NCI-H1694 treated with DMSO at 0.1 percent for 48 hours (cell line): ENCODE data around the gene CTNNAL1.
A peak's percentile ranks its signal among the peaks of the same experiment; 100 is the strongest.

Experiments
- DNase-seq: peaks from one replicate; lab custom pipeline; 2025; lab: John Stamatoyannopoulos, UW

The CTNNAL1 gene

DNA sequence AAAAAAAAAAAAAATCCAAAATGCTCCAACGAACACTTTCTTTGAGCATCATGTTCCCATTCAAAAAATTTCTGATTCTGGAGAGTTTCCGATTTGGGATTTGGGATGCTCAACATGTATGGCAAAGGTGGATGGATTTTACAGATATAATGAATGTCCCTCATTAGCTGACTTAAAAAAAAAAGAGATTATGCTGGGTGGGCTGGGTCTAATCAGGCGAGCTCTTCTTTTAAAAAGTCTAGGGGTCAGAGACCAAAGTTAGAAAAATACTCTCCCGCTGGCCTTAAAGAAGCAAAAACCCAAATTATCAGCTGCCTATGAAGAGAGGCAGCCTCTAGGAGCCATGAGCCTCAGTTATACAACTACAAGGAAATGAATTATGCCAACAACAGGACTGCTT, 15.2 kb upstream of the CTNNAL1 start:
- no peak for DNase-seq

DNA sequence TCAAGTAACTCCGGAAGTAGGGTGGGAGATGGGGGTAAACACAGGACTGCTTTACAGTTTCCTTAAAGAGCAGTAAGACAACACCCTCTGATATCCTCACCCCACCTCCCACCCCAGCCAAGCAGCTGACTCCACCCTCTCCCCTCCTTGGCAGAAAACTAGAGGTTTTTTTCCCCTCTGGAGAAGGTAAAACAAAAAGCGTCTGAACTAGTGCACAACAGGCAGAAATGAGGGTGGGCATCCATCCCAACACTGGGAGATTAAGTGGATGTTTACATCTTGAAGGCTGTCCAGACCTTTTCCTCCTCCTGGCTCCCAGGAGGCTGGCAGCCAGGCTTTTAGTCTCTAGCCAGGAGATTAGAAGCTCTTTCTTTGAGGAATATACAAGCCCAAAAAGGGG, 13.9 kb upstream of the CTNNAL1 start:
- DNase-seq, result no peak

- no peak for DNase-seq
These were observed 13.0 kb upstream of the CTNNAL1 start for GRCh38 chr9:109026306-109026705.

DNA sequence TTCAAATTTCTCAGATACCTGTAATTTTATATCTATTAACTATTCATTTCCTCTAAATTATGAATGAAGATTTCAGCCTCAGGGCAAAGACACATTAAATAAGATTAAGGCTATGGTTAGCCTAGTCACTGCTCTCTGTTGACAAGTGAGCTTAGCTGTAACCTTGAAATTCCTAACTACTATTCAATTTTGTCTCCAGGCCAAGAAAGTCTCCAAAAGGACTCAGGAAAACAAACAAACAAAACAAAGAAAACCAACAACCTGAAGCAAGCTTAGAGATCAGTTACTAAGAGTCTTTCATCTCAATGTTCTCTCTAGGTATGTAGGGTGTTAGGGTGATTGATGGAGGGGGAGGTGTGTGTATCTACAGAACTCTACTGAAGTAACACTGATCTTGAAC, 9.6 kb upstream of the CTNNAL1 start:
- no peak for DNase-seq

DNA sequence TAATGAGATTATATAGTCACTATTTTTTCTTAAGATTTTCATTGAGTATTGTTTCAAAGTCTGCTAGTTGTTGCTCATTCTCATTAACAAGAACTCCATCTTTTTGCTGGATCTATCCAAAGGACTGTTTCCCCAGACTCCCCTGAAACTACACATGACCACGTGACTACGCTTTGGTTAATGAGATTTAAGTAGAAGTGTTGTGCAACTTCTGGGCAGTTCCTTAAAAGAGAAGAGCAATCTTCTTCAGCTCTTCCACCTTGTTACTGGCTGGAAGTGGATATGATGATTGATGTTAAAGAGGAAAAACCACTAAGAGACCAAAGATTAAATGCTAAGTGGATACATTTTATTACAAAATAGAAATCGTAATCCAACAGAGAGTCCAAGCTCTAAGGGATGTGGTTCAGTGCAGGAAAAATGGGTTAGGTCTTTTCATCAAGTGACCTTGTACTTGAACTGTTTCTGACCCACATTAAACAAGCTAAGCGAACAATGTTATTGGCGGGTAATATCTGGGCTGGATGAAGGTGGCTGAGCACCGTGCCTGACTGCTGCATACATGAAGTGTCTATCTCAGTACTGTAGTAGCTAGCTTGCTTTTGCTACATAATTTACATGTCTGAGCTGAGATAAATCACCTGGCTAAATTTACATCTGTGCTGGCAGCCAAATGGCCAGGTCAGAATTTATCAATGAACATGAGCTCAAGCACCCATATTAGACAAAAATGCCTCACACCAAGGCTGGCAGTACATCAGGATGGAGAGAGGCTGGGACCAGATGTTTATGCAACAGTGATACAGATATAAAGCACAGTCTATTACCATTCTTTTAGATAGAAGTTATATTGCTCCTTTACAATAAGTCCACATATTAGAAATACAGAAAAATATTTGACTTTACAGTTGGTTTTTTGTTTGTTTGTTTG, 7.5 kb upstream of the CTNNAL1 start:
- DNase-seq, result no peak

DNA sequence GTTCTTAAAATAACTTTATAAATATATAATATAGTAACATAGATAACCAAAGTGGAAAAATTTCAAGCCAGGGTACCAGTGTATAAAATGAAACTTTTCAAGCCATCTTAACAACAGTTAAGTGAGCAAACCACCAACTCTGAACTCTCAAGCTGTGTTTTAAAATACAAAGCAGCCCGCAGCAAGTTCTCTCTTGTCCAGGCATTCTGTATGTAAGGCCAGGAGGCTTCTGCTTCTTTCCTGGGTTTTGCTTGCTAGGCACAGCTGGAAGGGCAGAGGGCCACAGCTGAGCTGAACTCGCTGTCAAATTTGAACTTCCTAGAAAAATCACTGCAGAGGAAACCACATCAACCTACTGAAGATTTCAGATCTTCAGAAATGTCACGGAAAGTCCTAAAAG, 6.8 kb upstream of the CTNNAL1 start:
- no peak for DNase-seq

DNA sequence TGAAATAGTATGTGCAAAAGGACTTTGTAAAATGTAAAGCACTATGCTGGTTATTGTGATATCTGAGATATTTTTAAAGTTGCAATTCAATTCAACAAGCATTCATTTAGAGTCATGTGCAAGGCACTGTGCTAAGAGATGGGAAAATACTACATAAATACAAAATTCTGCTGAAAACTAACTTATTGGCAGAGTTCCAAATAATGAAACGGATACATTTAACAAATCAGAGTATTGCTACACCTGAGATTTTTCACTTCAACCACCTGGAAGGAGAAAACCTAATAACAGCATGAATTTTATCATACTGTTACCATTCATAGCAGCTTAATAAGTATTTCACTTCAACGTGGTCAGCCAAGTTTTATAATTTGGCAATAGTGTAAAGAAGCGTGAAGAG, 6.1 kb upstream of the CTNNAL1 start:
- DNase-seq, result no peak

- DNase-seq, result no peak
These were observed 4.2 kb upstream of the CTNNAL1 start for GRCh38 chr9:109017493-109017892.

GRCh38 chr9:109017061-109017460, 3.8 kb upstream of the CTNNAL1 start:
- DNase-seq, result no peak

DNA sequence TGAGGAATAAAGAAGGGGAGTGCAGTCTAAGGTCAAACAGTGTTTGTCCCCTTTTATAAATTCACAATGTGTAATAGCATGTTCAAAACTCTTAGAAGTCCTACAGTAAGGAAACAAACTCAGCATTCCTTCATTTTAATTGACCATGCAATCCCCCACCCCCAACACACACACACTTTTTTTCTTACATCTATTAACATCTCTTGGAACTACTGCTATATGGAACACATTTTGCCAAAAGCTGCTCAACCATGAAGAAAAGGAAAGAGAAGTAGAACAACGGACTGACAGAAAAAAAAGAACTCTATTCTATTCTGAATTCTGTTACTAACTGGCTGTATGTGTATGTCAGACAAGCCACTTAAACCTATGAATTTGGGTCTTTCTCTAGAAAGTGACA, 2.8 kb upstream of the CTNNAL1 start:
- no peak for DNase-seq

- DNase-seq, result no peak
These were observed 1.4 kb upstream of the CTNNAL1 start for GRCh38 chr9:109014608-109015280.

DNA sequence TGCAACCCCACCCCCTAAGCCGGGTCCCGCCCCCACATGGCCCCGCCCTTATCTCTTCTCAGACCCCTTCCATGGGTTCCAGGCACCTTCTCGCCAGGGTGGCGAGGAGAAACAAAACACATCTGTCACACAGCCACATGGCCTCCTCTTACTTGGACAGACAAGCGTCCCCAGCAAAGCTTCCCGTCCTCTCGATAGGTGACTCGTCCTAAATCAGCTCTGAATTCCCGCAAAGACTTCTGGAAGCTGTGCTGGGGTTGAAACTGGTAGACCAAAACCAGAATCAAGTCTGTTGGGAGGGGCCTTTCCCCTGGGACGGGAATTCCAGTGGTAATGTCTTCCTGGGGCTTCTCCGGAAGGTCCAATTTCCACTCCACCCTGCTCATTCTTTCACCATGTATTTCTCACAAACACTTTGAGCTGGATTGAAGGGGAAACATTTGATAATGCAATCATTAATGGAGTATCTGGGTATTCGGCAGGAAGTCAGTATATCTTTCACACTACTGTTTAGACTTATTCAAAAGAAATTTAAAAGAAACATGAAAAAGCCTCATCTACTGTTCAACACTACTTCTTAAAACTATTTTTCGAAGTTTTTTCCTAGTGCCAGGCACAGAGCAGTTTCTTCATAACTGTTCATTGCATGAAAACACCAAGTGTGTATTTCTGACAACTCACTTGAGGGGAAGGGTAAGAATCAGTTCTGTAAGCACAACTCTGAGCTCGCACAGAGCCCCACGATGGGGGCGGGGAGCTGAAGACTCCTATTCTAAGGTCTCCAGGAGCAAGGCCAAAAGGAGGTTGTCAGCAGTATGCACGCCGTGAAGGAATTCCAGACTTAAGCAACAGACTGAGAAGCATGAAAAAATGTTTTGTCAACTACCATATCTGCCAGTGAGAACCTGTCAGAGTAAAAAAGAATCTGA, 644 bp upstream of the CTNNAL1 start:
- no peak for DNase-seq

GRCh38 chr9:109012009-109012875, 1.1 kb downstream of the CTNNAL1 start:
- DNase-seq, result peak; percentile 7

DNA sequence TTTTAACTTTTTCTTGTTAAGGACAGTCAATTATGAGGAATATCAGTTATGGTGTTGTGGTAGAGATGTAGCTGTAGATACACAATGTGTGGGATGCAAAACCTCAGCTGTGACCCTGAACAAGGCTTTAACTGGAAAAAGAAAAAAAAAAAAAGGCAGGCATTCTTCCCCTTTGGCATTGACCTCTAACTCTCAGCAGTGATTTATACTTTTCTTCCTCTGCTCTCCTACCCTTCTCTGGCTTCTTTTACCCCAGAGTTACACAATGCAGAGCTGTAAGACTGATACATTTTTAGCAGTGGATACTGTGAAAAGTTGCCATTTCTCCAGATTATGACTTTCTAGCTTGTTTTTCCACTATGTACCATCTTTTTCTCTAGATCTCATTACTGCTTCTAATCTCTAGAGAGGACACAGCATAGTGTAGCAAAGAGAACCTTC, 2.0 kb downstream of the CTNNAL1 start:
- DNase-seq, result no peak

GRCh38 chr9:109010746-109011145, 2.6 kb downstream of the CTNNAL1 start:
- no peak for DNase-seq

DNA sequence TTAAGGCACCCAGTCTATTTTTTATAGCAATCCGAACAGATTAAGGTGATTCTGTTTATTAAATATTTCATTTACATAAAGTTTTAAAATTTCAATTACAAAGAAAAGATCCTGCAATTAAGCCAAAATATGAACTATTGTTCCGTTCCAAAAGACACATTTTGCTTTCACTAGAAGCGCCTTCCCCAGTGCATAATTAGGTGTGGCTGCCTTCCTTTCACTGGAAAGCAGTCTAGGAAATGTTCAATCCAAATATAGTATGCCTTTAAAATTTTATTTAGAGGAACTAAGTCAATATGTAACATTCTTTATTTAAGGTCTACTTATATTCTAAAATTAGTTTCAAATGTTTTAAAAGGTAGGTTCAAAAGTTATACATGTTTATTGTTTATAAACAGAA, 7.6 kb downstream of the CTNNAL1 start:
- DNase-seq, result no peak

GRCh38 chr9:109003116-109003515, 10.2 kb downstream of the CTNNAL1 start:
- no peak for DNase-seq

DNA sequence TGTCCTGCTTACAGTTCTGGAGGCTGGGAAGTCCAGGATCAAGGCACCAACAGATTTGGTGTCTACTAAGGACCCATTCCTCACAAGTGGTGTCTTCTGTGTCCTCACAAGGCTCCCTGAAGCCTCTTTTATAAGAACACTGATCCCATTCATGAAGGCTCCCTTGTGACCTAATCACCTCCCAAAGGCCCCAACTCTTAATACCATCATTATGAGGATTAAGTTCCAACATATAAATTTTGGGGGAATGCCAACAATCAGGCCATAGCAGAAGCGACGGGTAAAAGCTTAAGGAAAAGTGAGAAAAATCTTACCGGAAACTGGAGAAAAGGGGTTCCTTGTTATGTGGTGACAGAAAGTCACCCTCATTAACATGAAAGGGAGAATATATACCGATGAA, 11.2 kb downstream of the CTNNAL1 start:
- no peak for DNase-seq

- DNase-seq, result no peak
These were observed 12.0 kb downstream of the CTNNAL1 start for GRCh38 chr9:109001275-109001676.

GRCh38 chr9:108997112-108997511, 16.2 kb downstream of the CTNNAL1 start:
- no peak for DNase-seq

DNA sequence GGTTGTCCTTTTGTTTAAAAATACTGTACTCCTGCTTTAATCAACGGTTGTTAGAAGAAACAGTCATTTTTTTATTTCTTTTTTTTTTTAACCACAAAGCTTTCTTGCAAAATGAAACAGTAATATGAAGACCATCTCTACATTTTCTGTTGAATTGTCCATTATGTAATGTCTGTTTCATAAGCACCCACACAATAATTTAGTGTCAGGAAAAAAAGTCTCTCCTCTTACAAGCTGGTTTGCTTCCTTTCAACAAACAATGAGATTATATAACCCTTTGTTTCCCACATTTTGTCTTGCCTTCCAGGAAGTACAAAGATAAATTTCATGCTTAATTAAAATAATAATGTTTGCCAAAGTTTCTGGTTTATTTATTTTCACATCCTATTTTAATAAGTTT, 16.7 kb downstream of the CTNNAL1 start:
- no peak for DNase-seq
